Natural killer cell (primary cell): Measurements from ENCODE around the gene INCA1. TPM values are rescaled to one million over a fixed set of nuclear protein-coding genes. Genes with fewer than 3 reads are reported as not detected.

ENCODE experiments used
- ATAC-seq, 3 donors: fragments of 150-1000 bp in 2 of 3; fragments of 200-7000 bp in 1 of 3; cut with Tn5 transposase; 1 replicate in 1 of 3; 2 replicates in 2 of 3; pipeline ENCODE4 v1.10.0; 2021; ENCODE audit warnings: mild to moderate bottlenecking in 2 of 3, moderate library complexity in 2 of 3
- DNase-seq, 2 donors: peaks; one replicate each; pipeline versions ENCODE4 v3.0.0 to v3.0.0-alpha.2; 2013 to 2021; ENCODE audit warnings: mixed read lengths in 1 of 2
- H3K27ac ChIP-seq: one replicate; pipeline ENCODE4 v1.5.1; 2013; ENCODE audit warnings: mild to moderate bottlenecking, low read length
- H3K27me3 ChIP-seq: one replicate; pipeline ENCODE4 v1.6.1; 2013; ENCODE audit warnings: low read length; ENCODE audit not compliant: control insufficient read depth, insufficient read depth
- H3K36me3 ChIP-seq: one replicate; pipeline ENCODE4 v1.6.1; 2013; ENCODE audit warnings: low read length; ENCODE audit not compliant: control insufficient read depth, insufficient read depth
- H3K4me1 ChIP-seq: one replicate; pipeline ENCODE4 v1.6.1; 2013; ENCODE audit warnings: low read length; ENCODE audit not compliant: control insufficient read depth, insufficient read depth
- H3K4me3 ChIP-seq: one replicate; pipeline ENCODE4 v1.5.1; 2013; ENCODE audit warnings: low read length
- H3K9me3 ChIP-seq: one replicate; pipeline ENCODE4 v1.6.1; 2013; ENCODE audit warnings: low read length; ENCODE audit not compliant: control insufficient read depth, insufficient read depth
- H3K27ac Mint-ChIP-seq, 2 donors: one replicate each; pipeline ENCODE4 v1.8.0; 2022; ENCODE audit warnings: mild to moderate bottlenecking in 2 of 2, mixed read lengths in 2 of 2, moderate library complexity in 1 of 2
- H3K27me3 Mint-ChIP-seq, 2 donors: one replicate each; pipeline ENCODE4 v1.8.0; 2022; ENCODE audit warnings: low read depth in 2 of 2, mixed read lengths in 2 of 2
- H3K36me3 Mint-ChIP-seq: one replicate; pipeline ENCODE4 v1.8.0; 2022; ENCODE audit warnings: mixed read lengths
- H3K4me1 Mint-ChIP-seq, 2 donors: one replicate each; pipeline ENCODE4 v1.8.0; 2022; ENCODE audit warnings: mixed read lengths in 2 of 2
- H3K4me3 Mint-ChIP-seq: one replicate; pipeline ENCODE4 v1.8.0; 2022; ENCODE audit warnings: mild to moderate bottlenecking, moderate library complexity, mixed read lengths
- H3K9me3 Mint-ChIP-seq, 2 donors: one replicate each; pipeline ENCODE4 v1.8.0; 2022; ENCODE audit warnings: mixed read lengths in 2 of 2
- WGBS: methylation state at CpG from one replicate; pipeline ENCODE4 v1.1.7; 2013; ENCODE audit warnings: missing lambda C conversion rate; ENCODE audit not compliant: insufficient coverage; 5-methylcytosine and 5-hydroxymethylcytosine counted together
- intact Hi-C: fragments of 100-400 bp; cut with micrococcal nuclease; formaldehyde crosslinking; loops from one replicate; pipeline ENCODE4 v1.14.2; 2022
- total RNA-seq, 4 donors: library from RNA; stranded (reverse); fragments of 120-200 nt in 1 of 4; gene quantifications; one replicate each; pipeline versions ENCODE4 v1.2.3 to v1.2.4, GENCODE V29; 2013 to 2022
- TF ChIP-seq, protein P1 (sequence below): fragments of 200-600 bp; IDR thresholded peaks from one replicate; pipeline ENCODE4 v1.8.0; 2022; ENCODE audit warnings: antibody characterized with exemption

INCA1 gene
- total RNA-seq, 3 donors from 2014 or later (not counting 1 experiment from before 2014, with no cell fraction given): 0.39 to 0.54 TPM; not detected in 1

DNA sequence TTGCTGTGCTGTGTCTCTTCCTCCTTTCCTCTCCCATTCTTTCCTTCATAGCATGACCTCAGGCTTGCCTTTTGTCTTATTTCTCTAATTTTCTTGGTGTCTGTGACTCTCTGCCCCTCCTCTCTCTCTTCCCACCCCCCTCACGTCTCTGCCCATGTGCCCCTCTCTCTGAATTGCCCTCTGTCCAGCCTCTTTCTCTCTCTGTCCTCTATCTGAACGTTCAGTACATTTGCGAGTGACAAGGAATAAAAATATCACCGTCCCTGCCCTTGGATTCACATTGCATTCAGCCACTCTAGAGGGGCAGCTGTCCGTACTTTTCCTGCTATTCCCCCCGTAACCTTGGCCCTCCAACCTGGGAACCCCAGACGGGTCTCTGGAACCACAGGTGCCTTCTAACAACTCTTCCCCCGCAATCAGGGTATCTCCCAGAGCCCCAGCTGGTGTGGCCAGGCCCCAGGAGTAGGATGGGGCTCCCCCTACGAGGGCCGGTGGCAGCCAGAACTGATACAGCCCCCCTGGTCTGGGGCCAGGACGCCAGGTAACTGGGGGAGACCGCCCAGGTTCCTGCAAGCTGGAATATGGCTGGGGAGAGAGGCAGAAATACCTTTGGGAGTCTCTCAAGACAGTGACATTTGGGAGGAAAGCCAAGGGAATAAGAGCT, 2.2 kb upstream of the INCA1 start:
- DNase-seq (no peak), ATAC-seq (no peak)
- no peaks in the 10 kb centered on the region for H3K27me3 ChIP-seq
- no peak overlapping the region for H3K27ac ChIP-seq
- no peaks in the 10 kb centered on the region for H3K9me3 ChIP-seq
- Mint-ChIP-seq H3K9me3 (no peaks in the 10 kb centered on the region), H3K27ac (peak overlapping the region in 1 of 2 donors; percentile 86), H3K27me3 (peaks cover 0 to 4% of the 10 kb centered on the region in 2 donors), H3K36me3 (peaks cover 5% of the 10 kb centered on the region), H3K4me3 (peak overlapping the region; percentile 89), H3K4me1 (peaks cover 18 to 38% of the 10 kb centered on the region in 2 donors)
- no peak overlapping the region for H3K4me3 ChIP-seq
- WGBS: 81% methylated on average over 12 of the region's 12 CpGs
- TF ChIP-seq, protein P1, sequence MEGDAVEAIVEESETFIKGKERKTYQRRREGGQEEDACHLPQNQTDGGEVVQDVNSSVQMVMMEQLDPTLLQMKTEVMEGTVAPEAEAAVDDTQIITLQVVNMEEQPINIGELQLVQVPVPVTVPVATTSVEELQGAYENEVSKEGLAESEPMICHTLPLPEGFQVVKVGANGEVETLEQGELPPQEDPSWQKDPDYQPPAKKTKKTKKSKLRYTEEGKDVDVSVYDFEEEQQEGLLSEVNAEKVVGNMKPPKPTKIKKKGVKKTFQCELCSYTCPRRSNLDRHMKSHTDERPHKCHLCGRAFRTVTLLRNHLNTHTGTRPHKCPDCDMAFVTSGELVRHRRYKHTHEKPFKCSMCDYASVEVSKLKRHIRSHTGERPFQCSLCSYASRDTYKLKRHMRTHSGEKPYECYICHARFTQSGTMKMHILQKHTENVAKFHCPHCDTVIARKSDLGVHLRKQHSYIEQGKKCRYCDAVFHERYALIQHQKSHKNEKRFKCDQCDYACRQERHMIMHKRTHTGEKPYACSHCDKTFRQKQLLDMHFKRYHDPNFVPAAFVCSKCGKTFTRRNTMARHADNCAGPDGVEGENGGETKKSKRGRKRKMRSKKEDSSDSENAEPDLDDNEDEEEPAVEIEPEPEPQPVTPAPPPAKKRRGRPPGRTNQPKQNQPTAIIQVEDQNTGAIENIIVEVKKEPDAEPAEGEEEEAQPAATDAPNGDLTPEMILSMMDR: no peak
- H3K4me1 ChIP-seq: peaks cover 21% of the 10 kb centered on the region
- intact Hi-C loops: no loop called here
- peaks cover 15% of the 10 kb centered on the region for H3K36me3 ChIP-seq

DNA sequence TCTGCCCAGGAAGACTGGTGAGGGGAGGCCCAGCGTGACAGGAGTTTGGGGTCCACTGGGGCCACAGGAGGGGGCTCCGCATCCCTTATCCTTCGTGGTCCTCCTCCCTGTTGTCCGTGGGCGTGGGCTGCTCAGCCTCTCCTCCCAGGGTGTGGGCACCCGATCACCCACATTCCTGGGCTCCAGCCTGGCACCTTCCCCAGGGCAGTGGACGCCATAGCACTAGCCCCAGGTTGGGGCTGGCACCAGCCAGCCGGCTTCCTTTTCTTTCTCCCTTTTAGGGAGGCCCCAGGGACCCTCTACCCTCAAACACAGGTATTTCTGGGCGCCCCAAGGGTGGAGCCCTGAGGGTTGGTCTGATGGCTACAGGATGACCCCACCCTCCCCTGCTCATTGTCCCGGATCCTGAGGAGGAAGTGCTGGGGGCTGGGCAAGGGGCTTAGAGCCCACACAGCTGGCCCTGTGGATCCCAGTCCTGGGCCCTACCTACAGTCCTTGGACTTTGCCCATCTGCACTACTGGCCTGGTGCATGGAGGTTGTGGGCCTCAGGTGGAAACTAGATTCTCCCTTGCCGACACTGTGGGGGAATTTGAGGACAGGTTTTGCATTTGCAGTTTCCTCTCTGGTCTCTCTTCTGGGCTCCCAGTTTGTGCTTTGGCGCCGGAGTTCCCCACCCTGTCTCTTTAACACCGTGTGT, 1.6 kb upstream of the INCA1 start:
- peak overlapping the region; percentile 89 for H3K4me3 Mint-ChIP-seq
- peak overlapping the region in 1 of 2 donors; percentile 86 for H3K27ac Mint-ChIP-seq
- no peaks in the 10 kb centered on the region for H3K36me3 Mint-ChIP-seq
- peak in 1 of 2 donors; percentile 57 for DNase-seq
- peaks cover 0 to 4% of the 10 kb centered on the region in 2 donors for H3K27me3 Mint-ChIP-seq
- 62% methylated on average over 13 of the region's 14 CpGs for WGBS
- Histone ChIP-seq H3K4me1 (peaks cover 21% of the 10 kb centered on the region), H3K36me3 (peaks cover 9% of the 10 kb centered on the region), H3K27ac (no peak overlapping the region), H3K27me3 (no peaks in the 10 kb centered on the region), H3K9me3 (no peaks in the 10 kb centered on the region), H3K4me3 (peak overlapping the region; percentile 67)
- H3K9me3 Mint-ChIP-seq: no peaks in the 10 kb centered on the region
- TF ChIP-seq, protein P1: no peak
- peaks cover 18 to 38% of the 10 kb centered on the region in 2 donors for H3K4me1 Mint-ChIP-seq
- intact Hi-C loops: no loop called here
- ATAC-seq: no peak

DNA sequence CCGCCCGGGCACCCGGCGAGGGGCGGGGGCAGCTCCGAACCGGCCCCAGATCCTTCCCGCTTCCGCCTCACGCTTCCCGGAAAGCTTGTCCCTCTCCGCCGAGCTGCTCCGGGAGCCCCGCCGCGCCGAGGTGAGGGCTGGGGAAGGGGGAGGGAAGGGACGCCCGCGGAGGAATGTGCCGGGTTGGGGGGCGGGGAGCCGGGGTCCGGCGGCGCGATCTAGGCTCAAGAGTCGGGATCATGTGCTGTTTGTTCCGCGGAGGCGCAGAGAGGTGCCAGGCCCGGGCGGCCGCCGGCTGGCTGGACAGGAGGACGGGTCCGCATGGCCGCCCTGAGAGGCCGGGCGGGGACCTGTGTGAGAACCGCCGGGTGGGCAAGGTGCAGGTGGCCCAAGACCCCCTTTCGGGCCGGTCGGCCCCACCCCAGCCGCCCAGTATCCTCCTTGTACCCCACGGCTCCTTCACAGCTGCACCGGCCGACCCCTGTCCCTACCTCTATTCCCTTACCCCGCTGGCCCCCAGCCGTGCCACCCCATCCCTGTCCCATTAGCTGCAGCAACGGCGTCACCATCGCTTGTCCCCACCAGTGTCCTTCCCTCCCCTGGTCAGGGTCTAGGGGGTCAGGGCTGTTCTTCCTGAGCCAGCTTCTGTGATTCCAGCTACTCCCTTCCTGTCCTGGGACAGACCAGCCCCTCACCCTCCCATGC, 857 bp upstream of the INCA1 start:
- no peaks in the 10 kb centered on the region for H3K9me3 Mint-ChIP-seq
- H3K27me3 Mint-ChIP-seq: peaks cover 0 to 4% of the 10 kb centered on the region in 2 donors
- WGBS: 3% methylated on average over 55 of the region's 55 CpGs
- Histone ChIP-seq H3K9me3 (no peaks in the 10 kb centered on the region), H3K4me3 (peak overlapping the region; percentile 67), H3K27me3 (no peaks in the 10 kb centered on the region), H3K36me3 (peaks cover 2% of the 10 kb centered on the region), H3K4me1 (peaks cover 21% of the 10 kb centered on the region), H3K27ac (no peak overlapping the region)
- H3K27ac Mint-ChIP-seq: peak overlapping the region in 1 of 2 donors; percentile 86
- peak overlapping the region; percentile 89 for H3K4me3 Mint-ChIP-seq
- intact Hi-C loops: no loop called here
- no peaks in the 10 kb centered on the region for H3K36me3 Mint-ChIP-seq
- peaks cover 18 to 38% of the 10 kb centered on the region in 2 donors for H3K4me1 Mint-ChIP-seq
- DNase-seq: peak in 1 of 2 donors; percentile 26
- TF ChIP-seq, protein P1: no peak
- ATAC-seq: no peak
